ENCODE measurements around the gene KRT71. TPM values are rescaled to one million over a fixed set of nuclear protein-coding genes. Genes with fewer than 3 reads are reported as not detected.
A peak's percentile ranks its signal among the peaks of the same experiment; 100 is the strongest.

The KRT71 gene
- total RNA-seq, 2 donors from 2014 or later = not detected

DNA sequence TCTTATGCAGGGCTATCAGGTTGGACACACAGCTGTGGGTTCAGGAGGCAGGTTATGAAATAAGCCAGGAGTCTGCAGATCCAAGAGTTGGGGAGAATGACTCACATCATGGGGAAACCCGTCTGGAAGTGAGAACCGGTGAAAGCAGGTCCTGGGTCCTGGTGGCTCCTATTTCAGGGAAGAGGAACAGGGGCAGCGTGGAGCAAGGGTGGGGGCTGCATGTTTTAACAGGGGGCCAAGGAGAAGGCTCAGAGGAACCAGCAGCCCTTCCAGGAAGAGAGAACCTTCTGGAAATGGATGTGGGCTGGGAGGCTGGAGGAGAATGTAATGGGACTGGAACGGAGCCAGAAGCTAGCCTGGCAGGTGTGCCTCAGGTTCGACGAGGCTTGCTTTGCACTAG, 28.5 kb upstream of the KRT71 start:
- H3K27me3 Mint-ChIP-seq (ENCODE audit: insufficient read depth) = peaks cover 11% of the 10 kb centered on the region
- Histone ChIP-seq H3K9ac (ENCODE audit: extremely low read depth, low read length, poor library complexity, severe bottlenecking) (no peak overlapping the region), H3K4me1 (ENCODE audit: control insufficient read depth, insufficient read depth, low read length) (no peaks in the 10 kb centered on the region), H3K4me3 (ENCODE audit: low read length) (no peak overlapping the region), H3K36me3 (ENCODE audit: control insufficient read depth, insufficient read depth, low read length) (no peaks in the 10 kb centered on the region), H3K27me3 (ENCODE audit: control insufficient read depth, insufficient read depth, low read length, poor library complexity, severe bottlenecking) (no peaks in the 10 kb centered on the region), H3K9me3 (ENCODE audit: control insufficient read depth, low read length) (no peaks in the 10 kb centered on the region), H3K27ac (ENCODE audit: low read depth, low read length) (no peak overlapping the region)
- WGBS, 2 experiments (ENCODE audit: insufficient coverage in 1 of 2, insufficient read length in 1 of 2) = 94% methylated on average over 6 of the region's 6 CpGs; no CpG with 5 or more reads in 1 of the 2 experiments
- peaks cover 4% of the 10 kb centered on the region for H3K4me1 Mint-ChIP-seq
- TF ChIP-seq, protein P1, sequence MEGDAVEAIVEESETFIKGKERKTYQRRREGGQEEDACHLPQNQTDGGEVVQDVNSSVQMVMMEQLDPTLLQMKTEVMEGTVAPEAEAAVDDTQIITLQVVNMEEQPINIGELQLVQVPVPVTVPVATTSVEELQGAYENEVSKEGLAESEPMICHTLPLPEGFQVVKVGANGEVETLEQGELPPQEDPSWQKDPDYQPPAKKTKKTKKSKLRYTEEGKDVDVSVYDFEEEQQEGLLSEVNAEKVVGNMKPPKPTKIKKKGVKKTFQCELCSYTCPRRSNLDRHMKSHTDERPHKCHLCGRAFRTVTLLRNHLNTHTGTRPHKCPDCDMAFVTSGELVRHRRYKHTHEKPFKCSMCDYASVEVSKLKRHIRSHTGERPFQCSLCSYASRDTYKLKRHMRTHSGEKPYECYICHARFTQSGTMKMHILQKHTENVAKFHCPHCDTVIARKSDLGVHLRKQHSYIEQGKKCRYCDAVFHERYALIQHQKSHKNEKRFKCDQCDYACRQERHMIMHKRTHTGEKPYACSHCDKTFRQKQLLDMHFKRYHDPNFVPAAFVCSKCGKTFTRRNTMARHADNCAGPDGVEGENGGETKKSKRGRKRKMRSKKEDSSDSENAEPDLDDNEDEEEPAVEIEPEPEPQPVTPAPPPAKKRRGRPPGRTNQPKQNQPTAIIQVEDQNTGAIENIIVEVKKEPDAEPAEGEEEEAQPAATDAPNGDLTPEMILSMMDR (conservative IDR thresholded peaks at IDR 0.05) = no peak
- no peaks in the 10 kb centered on the region for H3K9me3 Mint-ChIP-seq
- H3K4me3 Mint-ChIP-seq = no peak overlapping the region
- H3K36me3 Mint-ChIP-seq (ENCODE audit: low read depth) = no peaks in the 10 kb centered on the region
- DNase-seq = peak; percentile 36
- no peak overlapping the region for H3K27ac Mint-ChIP-seq

GRCh38 chr12:52581066-52581465, 28.1 kb upstream of the KRT71 start:
- TF ChIP-seq, protein P1 (conservative IDR thresholded peaks at IDR 0.05) = no peak
- Mint-ChIP-seq H3K27me3 (ENCODE audit: insufficient read depth) (peaks cover 11% of the 10 kb centered on the region), H3K9me3 (no peaks in the 10 kb centered on the region), H3K4me3 (no peak overlapping the region), H3K36me3 (ENCODE audit: low read depth) (no peaks in the 10 kb centered on the region), H3K27ac (no peak overlapping the region), H3K4me1 (peaks cover 4% of the 10 kb centered on the region)
- Histone ChIP-seq H3K27ac (ENCODE audit: low read depth, low read length) (no peak overlapping the region), H3K4me1 (ENCODE audit: control insufficient read depth, insufficient read depth, low read length) (no peaks in the 10 kb centered on the region), H3K4me3 (ENCODE audit: low read length) (no peak overlapping the region), H3K36me3 (ENCODE audit: control insufficient read depth, insufficient read depth, low read length) (no peaks in the 10 kb centered on the region), H3K9ac (ENCODE audit: extremely low read depth, low read length, poor library complexity, severe bottlenecking) (no peak overlapping the region), H3K27me3 (ENCODE audit: control insufficient read depth, insufficient read depth, low read length, poor library complexity, severe bottlenecking) (no peaks in the 10 kb centered on the region), H3K9me3 (ENCODE audit: control insufficient read depth, low read length) (no peaks in the 10 kb centered on the region)
- DNase-seq = no peak
- 92 to 98% methylated on average over 6 to 7 of the region's 7 CpGs for WGBS, 2 experiments (ENCODE audit: insufficient coverage in 1 of 2, insufficient read length in 1 of 2)

GRCh38 chr12:52580496-52580895, 27.6 kb upstream of the KRT71 start:
- Mint-ChIP-seq H3K4me3 (no peak overlapping the region), H3K36me3 (ENCODE audit: low read depth) (no peaks in the 10 kb centered on the region), H3K27ac (no peak overlapping the region), H3K27me3 (ENCODE audit: insufficient read depth) (peaks cover 9% of the 10 kb centered on the region), H3K9me3 (no peaks in the 10 kb centered on the region), H3K4me1 (peaks cover 4% of the 10 kb centered on the region)
- no peak overlapping the region for H3K27ac ChIP-seq (ENCODE audit: low read depth, low read length)
- DNase-seq = peak; percentile 46
- H3K27me3 ChIP-seq (ENCODE audit: control insufficient read depth, insufficient read depth, low read length, poor library complexity, severe bottlenecking) = no peaks in the 10 kb centered on the region
- TF ChIP-seq, protein P1 (conservative IDR thresholded peaks at IDR 0.05) = no peak
- WGBS, 2 experiments (ENCODE audit: insufficient coverage in 1 of 2, insufficient read length in 1 of 2) = 90% methylated on average over 1 of the region's 1 CpG; no CpG with 5 or more reads in 1 of the 2 experiments
- no peaks in the 10 kb centered on the region for H3K36me3 ChIP-seq (ENCODE audit: control insufficient read depth, insufficient read depth, low read length)
- H3K9ac ChIP-seq (ENCODE audit: extremely low read depth, low read length, poor library complexity, severe bottlenecking) = no peak overlapping the region
- no peak overlapping the region for H3K4me3 ChIP-seq (ENCODE audit: low read length)
- no peaks in the 10 kb centered on the region for H3K4me1 ChIP-seq (ENCODE audit: control insufficient read depth, insufficient read depth, low read length)
- H3K9me3 ChIP-seq (ENCODE audit: control insufficient read depth, low read length) = no peaks in the 10 kb centered on the region
